Thymus (tissue), 11 donors: ENCODE measurements around the gene SIGLEC6. TPM values are rescaled to one million over a fixed set of nuclear protein-coding genes. Genes with fewer than 3 reads are reported as not detected.

Experiments
- DNase-seq, 9 donors: peaks; one replicate each; pipeline ENCODE4 v3.0.0-alpha.2; 2013; ENCODE audit warnings: low spot score in 9 of 9, low read depth in 6 of 9, missing footprints in 1 of 9
- H3K27ac ChIP-seq, 2 donors: one replicate each; pipeline ENCODE4 v1.5.1; 2013; ENCODE audit warnings: control low read depth in 1 of 2, low read depth in 1 of 2, low read length in 1 of 2, mild to moderate bottlenecking in 1 of 2, moderate library complexity in 1 of 2
- H3K27me3 ChIP-seq, 2 donors: one replicate each; pipeline ENCODE4 v1.5.1; 2013; ENCODE audit warnings: low read length in 1 of 2; ENCODE audit not compliant: control insufficient read depth in 2 of 2, insufficient read depth in 1 of 2
- H3K36me3 ChIP-seq, 2 donors: one replicate each; pipeline ENCODE4 v1.5.1; 2013; ENCODE audit warnings: low read length in 1 of 2, mild to moderate bottlenecking in 1 of 2, moderate library complexity in 1 of 2; ENCODE audit not compliant: control insufficient read depth in 2 of 2, insufficient read depth in 2 of 2
- H3K4me1 ChIP-seq, 2 donors: one replicate each; pipeline ENCODE4 v1.5.1; 2013; ENCODE audit warnings: low read length in 2 of 2; ENCODE audit not compliant: control insufficient read depth in 2 of 2, insufficient read depth in 2 of 2
- H3K4me3 ChIP-seq, 2 donors: one replicate each; pipeline ENCODE4 v1.5.1; 2013; ENCODE audit warnings: low read length in 2 of 2, control low read depth in 1 of 2, mild to moderate bottlenecking in 1 of 2
- H3K9me3 ChIP-seq, 2 donors: one replicate each; pipeline ENCODE4 v1.5.1; 2013; ENCODE audit warnings: low read length in 1 of 2, mild to moderate bottlenecking in 1 of 2; ENCODE audit not compliant: control insufficient read depth in 2 of 2, insufficient read depth in 1 of 2
- WGBS: extraction: QIAGEN DNeasy Blood & Tissue Kit; methylation state at CpG from one replicate; pipeline ENCODE4 v1.1.7; 2013; 5-methylcytosine and 5-hydroxymethylcytosine counted together
- polyA plus RNA-seq: library from polyadenylated mRNA; stranded (reverse); fragments of 200-250 nt; gene quantifications from one replicate; pipeline ENCODE4 v1.2.3, GENCODE V29; 2013
- total RNA-seq: library from RNA; stranded (reverse); fragments of 120-200 nt; gene quantifications from one replicate; pipeline ENCODE4 v1.2.4, GENCODE V29; 2013
- donor health status: healthy.

The SIGLEC6 gene
- total and polyA plus RNA-seq, 2 donors = 0.27 to 0.28 TPM

DNA sequence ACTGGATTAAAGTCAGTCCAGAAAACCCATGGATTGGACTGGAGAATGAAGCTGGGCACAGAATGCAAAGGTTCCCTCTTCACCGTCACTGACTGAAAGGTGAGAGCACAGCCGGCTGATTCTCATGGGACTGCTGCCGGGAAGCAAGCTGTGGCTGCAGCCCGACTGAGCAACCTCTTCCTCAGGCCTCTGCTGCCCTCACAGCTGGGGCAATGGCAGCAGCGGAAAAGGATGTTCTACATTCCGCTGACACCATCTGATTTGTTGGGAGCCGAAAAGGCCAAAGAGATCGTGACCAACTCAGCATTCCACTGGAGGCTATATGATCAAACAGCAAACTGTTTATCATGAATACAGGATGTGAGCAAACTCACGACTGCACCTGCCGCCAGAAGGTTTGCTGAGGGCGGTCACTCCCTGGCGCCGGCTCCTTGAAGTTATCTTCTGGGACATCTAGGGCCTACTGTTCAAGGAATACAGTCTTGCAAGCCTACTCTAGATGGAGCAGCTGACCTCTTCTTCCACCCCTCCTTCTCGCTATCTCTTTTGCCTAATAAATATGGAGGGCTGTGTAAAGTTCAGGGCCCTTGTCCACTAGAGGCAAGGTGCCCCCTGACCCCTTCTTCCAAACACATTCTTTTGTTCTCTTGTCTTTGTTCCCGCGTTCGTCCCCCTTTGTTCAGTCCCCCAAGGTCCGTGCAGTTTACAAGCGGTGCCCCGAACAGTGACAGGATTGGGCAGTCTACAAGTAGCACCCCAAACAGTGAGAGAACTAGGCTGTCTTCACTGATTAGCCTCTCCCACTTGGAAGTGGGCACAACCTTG lies 19.6 kb upstream of the SIGLEC6 start:
- Histone ChIP-seq H3K9me3 (no peaks in the 10 kb centered on the region), H3K27ac (no peak overlapping the region), H3K36me3 (no peaks in the 10 kb centered on the region), H3K27me3 (peaks cover 5 to 8% of the 10 kb centered on the region in 2 donors), H3K4me1 (peaks cover 0 to 8% of the 10 kb centered on the region in 2 donors), H3K4me3 (no peak overlapping the region)
- no peak for DNase-seq
- WGBS = 84% methylated on average over 20 of the region's 20 CpGs

DNA sequence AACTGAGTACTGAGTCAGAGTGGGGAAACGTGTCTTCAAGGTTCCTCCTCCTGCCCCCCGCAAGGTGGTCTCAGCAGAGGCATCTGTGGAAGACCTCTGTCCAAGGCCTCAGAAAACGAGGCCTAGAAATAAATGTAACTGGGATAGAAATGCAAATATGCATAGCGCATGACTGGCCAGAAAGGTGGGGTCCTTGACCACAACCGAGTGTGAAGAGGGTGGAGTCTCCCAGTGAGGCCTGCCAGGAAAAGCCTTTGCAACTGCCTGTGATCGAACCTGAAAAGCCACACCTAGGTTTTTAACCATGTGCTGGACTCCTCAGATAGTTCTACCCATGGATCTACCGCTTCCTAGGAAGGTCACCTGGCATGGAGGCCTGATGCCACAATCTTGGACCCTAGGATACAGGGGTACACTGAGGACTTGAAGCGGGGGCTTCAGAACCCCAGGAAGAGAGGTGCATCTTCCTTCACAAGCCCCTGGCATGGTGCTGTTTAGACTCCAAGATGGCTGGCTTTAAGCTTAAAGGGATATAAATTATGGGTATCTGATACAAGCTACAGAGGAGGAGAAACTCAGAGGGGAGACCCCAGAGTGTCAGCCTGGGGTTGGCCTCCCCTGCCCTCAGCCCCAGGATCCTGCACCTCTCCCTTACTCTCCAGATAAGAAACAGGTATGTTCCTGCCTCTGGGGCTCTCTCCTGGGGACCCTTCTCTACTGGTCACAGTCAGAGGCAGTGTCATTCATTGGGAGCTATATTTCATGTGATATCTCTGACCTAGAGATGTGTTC lies 18.3 kb upstream of the SIGLEC6 start:
- 81% methylated on average over 8 of the region's 8 CpGs for WGBS
- DNase-seq = no peak
- peaks cover 5 to 8% of the 10 kb centered on the region in 2 donors for H3K27me3 ChIP-seq
- peaks cover 0 to 8% of the 10 kb centered on the region in 2 donors for H3K4me1 ChIP-seq
- H3K36me3 ChIP-seq = no peaks in the 10 kb centered on the region
- no peak overlapping the region for H3K27ac ChIP-seq
- no peaks in the 10 kb centered on the region for H3K9me3 ChIP-seq
- H3K4me3 ChIP-seq = no peak overlapping the region

DNA sequence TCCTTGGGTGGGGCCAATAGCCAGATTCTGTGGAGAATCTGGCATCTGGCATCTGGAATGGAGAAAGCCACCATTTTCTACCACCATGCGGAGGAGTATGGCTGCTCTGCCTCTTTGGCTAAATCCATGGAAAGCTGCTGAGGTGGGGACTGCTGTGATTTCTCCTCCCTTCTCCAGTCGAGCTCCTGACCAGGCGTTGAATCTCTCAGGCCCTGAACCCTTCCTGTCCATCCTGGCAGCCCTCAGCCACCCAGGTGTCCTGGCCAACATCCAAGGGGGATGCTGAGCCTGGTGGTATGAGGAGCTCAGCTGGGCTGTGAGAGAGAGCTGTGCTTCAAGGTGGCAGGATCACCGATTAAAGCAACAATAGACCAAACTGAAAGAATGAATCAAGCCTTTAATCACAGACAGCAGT lies 17.4 kb upstream of the SIGLEC6 start:
- H3K4me3 ChIP-seq = no peak overlapping the region
- H3K9me3 ChIP-seq = no peaks in the 10 kb centered on the region
- peaks cover 0 to 8% of the 10 kb centered on the region in 2 donors for H3K4me1 ChIP-seq
- H3K36me3 ChIP-seq = no peaks in the 10 kb centered on the region
- H3K27ac ChIP-seq = no peak overlapping the region
- peaks cover 5 to 8% of the 10 kb centered on the region in 2 donors for H3K27me3 ChIP-seq
- 92% methylated on average over 4 of the region's 4 CpGs for WGBS
- no peak for DNase-seq

GRCh38 chr19:51548213-51548651 lies 16.8 kb upstream of the SIGLEC6 start:
- no peak overlapping the region for H3K4me3 ChIP-seq
- H3K36me3 ChIP-seq = no peaks in the 10 kb centered on the region
- no peak for DNase-seq
- no peak overlapping the region for H3K27ac ChIP-seq
- H3K9me3 ChIP-seq = no peaks in the 10 kb centered on the region
- WGBS = 47% methylated on average over 5 of the region's 5 CpGs
- peaks cover 0 to 8% of the 10 kb centered on the region in 2 donors for H3K4me1 ChIP-seq
- H3K27me3 ChIP-seq = peaks cover 5 to 6% of the 10 kb centered on the region in 2 donors

DNA sequence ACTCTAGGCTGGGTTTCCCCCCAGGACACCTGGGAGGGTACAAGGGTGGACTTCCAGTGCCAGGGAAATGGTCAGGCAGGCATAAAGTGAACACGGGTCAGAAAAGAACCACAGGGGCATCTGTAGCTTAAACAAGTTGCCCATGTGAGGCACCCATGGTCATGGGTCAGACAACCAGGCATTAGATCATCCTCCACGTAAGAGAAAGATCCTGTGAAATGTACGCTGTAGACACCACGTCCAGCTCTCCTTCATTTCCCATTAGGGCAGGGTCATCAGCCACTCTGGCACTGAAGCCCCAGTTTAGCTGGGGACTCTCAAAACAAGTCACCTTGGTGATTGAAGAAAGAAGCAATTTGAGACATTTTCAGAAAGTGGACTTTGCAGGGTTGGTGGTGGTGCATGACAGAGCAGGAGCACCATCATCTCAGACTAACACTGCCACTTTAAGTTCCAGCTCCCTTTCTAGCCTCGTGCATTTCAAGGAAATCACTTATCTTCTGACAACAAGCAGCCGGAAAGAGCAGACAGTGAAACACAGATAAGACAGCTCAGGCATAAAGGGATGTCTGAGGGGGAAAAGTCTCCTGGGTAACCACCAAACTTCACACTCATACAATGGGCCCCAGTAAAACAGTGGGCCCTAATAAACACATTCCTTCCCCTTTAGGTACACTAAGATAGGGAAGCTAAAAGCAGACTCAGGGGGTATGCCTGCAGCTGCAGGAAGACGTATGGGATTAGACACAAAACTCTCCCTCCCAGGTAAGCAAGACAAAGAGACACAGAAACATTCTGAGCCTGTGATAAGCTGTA lies 16.1 kb upstream of the SIGLEC6 start:
- Histone ChIP-seq H3K27me3 (peaks cover 2 to 5% of the 10 kb centered on the region in 2 donors), H3K4me1 (peaks cover 0 to 8% of the 10 kb centered on the region in 2 donors), H3K36me3 (no peaks in the 10 kb centered on the region), H3K9me3 (no peaks in the 10 kb centered on the region), H3K27ac (no peak overlapping the region), H3K4me3 (no peak overlapping the region)
- WGBS = 36% methylated on average over 7 of the region's 7 CpGs
- DNase-seq = no peak

DNA sequence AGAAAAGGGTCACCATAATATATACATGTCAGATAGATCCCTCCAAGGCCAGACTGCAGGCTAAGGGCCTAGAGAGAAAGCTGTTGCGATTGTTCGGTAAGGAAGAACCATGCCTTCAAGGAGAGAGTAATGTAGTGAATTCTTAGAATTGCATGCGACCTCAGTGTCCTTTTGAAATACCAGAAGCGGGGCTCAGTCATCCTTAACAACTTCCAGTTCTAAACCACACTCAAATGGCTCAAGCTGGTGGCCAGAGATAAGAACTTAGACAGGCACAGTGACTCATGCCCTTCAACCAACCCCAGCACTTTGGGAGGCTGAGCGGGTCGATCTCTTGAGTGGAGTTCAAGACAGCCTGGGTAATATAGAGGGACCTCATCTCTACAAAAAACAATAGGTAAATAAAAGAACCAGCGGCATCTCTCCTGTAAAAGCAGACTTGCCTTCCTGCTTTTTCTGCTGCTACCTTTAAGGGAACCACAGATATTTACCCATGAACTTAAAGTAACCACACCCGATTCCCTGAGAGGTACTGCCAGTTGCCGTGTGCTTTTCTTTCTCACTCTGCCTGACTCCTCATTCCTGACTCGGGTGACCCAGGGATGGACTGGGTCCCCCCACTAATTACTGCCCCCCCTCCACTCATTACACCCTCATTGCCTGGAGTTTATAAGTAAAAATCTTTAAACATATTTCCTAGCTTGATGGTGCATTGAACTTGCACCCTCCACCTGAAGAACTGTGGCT lies 15.4 kb upstream of the SIGLEC6 start:
- H3K27me3 ChIP-seq = peaks cover 2 to 5% of the 10 kb centered on the region in 2 donors
- WGBS = 8% methylated on average over 10 of the region's 10 CpGs

DNA sequence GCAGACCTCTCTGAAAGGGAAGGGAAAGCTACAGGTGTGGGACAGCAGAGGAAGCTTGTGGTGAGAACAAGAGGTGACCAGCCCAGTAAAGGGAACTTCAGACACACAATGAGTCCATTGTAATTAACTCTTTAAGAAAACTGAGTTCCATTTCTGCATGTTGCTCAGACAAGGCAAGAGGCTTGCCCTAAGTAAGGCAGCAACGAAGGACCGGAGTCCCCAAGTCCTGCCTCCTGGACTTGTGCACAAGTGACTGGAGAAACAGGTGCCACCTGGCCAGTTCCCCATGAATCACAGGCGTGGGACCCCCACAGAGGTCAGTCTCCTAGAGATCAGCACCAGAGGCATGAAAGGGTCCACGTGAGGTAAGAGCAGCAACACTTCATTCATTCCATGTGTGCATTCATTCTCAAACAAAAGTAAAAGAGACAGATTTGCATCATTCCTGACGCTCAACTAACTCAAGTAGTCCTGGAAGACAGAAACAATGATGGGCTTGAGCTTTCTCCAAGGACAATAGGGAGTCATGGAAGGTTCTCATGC lies 14.7 kb upstream of the SIGLEC6 start:
- 70% methylated on average over 5 of the region's 5 CpGs for WGBS
- Histone ChIP-seq H3K9me3 (no peaks in the 10 kb centered on the region), H3K4me1 (peaks cover 0 to 8% of the 10 kb centered on the region in 2 donors), H3K27me3 (peaks cover 2 to 5% of the 10 kb centered on the region in 2 donors), H3K4me3 (no peak overlapping the region), H3K27ac (no peak overlapping the region), H3K36me3 (no peaks in the 10 kb centered on the region)
- DNase-seq = no peak

More for the DNA sequence above, 15.4 kb upstream of the SIGLEC6 start:
- no peaks in the 10 kb centered on the region for H3K36me3 ChIP-seq
- peaks cover 0 to 8% of the 10 kb centered on the region in 2 donors for H3K4me1 ChIP-seq
- no peak for DNase-seq
- no peak overlapping the region for H3K4me3 ChIP-seq
- no peaks in the 10 kb centered on the region for H3K9me3 ChIP-seq
- H3K27ac ChIP-seq = no peak overlapping the region

DNA sequence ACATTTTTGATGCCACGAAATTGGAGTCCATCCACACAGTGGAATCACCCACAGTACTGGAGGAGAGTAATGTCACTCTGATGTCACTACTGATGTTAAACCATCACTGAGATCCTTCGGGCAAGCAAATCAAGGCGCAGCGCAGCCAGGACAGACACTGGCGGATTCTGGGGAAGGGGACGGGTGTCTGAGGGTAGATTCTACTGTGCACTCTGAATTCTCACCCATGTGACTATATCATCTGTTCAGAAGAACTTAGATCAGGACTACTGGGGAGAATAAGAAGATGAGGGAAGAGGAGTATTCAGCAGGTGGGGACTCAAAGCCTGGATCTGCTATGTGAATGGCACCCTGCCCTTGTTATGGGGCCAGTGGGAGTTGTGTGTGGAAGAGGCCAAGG lies 12.6 kb upstream of the SIGLEC6 start:
- Histone ChIP-seq H3K27ac (no peak overlapping the region), H3K4me1 (peaks cover 0 to 8% of the 10 kb centered on the region in 2 donors), H3K4me3 (no peak overlapping the region), H3K36me3 (no peaks in the 10 kb centered on the region), H3K9me3 (no peaks in the 10 kb centered on the region), H3K27me3 (peaks cover 2 to 5% of the 10 kb centered on the region in 2 donors)
- DNase-seq = no peak
- 93% methylated on average over 6 of the region's 6 CpGs for WGBS
